Activated CD8-positive, alpha-beta memory T cell treated with anti-CD3 and anti-CD28 coated beads for 1 hour (primary cell): ENCODE measurements around the gene ANAPC2.

Source experiments
- DNase-seq, 2 donors: peaks; one replicate each; pipeline ENCODE4 v3.0.0-alpha.2; 2020; ENCODE audit warnings: low read depth in 1 of 2; ENCODE audit errors: extremely low read depth in 1 of 2

Gene ANAPC2, protein sequence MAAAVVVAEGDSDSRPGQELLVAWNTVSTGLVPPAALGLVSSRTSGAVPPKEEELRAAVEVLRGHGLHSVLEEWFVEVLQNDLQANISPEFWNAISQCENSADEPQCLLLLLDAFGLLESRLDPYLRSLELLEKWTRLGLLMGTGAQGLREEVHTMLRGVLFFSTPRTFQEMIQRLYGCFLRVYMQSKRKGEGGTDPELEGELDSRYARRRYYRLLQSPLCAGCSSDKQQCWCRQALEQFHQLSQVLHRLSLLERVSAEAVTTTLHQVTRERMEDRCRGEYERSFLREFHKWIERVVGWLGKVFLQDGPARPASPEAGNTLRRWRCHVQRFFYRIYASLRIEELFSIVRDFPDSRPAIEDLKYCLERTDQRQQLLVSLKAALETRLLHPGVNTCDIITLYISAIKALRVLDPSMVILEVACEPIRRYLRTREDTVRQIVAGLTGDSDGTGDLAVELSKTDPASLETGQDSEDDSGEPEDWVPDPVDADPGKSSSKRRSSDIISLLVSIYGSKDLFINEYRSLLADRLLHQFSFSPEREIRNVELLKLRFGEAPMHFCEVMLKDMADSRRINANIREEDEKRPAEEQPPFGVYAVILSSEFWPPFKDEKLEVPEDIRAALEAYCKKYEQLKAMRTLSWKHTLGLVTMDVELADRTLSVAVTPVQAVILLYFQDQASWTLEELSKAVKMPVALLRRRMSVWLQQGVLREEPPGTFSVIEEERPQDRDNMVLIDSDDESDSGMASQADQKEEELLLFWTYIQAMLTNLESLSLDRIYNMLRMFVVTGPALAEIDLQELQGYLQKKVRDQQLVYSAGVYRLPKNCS

GRCh38 chr9:137188490-137189296 is at the start of gene ANAPC2, which contains the start of gene SSNA1:
Gene ANAPC2, minus strand, starts transcription at chr9:137188560. Its CDS starts 28 bp downstream, at chr9:137188532.
Gene SSNA1, plus strand, starts transcription at chr9:137188676. Its CDS starts 51 bp downstream, at chr9:137188727.
- DNase-seq = peak; percentile 68 to 95

DNA sequence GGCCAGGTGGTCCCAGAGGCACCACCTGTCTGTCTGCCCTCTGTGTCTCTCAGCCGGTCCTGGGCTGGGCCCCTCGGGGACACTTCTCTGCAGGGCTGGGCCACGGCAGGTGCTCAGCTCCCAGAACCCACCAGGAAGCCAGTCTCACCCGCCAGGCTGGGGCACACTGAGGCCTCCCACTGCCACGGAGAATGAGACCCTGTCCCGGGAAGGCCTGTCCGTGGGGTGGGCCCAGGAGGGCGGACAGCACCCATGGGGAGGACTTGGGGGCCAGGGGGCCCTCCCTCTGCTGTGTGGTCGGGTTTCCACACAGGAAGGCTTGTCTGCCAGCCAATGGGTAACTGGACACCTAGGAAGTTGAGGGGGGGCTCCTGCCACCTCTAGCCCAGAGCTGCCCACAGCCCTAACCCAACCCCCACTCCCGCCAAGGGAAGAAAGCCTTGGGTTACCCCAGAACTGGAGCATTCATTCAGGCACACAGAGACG is 48.6 kb upstream of the ANAPC2 start:
- DNase-seq = no peak

DNA sequence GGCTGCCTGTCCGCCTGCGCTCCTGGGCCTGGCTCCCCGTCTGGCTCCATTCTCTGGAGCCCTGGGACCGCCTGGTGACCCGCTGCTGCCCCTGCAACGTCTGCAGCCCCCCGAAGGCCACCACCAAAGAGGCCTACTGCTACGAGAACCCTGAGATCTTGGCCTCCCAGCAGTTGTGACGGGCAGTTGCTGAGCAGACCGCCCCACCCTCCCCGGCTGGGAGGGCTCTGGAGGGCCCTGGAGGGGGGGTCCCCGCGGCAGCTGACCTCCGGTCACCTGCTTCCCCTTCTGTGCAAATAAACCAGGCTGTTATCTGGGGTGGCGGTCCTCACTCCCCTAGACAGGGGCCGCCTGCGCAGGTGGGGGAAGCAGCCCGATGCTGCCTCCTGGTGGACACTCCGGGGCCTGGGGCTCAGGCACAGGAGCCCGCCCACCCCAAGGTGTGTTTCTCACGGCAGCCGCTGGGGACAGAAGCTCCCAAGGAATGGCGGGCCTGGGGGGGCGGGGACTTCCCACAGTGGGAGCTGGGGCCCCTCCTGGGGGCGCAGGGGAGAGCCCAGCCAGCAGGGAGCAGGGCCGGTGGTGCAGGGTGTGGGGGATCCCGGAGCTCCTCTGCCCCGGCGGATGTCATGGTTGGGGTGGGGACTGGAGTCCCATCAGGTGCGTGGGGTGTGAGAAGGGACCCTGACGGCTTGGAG is 48.0 kb upstream of the ANAPC2 start:
- peak; percentile 72 to 85 for DNase-seq

DNA sequence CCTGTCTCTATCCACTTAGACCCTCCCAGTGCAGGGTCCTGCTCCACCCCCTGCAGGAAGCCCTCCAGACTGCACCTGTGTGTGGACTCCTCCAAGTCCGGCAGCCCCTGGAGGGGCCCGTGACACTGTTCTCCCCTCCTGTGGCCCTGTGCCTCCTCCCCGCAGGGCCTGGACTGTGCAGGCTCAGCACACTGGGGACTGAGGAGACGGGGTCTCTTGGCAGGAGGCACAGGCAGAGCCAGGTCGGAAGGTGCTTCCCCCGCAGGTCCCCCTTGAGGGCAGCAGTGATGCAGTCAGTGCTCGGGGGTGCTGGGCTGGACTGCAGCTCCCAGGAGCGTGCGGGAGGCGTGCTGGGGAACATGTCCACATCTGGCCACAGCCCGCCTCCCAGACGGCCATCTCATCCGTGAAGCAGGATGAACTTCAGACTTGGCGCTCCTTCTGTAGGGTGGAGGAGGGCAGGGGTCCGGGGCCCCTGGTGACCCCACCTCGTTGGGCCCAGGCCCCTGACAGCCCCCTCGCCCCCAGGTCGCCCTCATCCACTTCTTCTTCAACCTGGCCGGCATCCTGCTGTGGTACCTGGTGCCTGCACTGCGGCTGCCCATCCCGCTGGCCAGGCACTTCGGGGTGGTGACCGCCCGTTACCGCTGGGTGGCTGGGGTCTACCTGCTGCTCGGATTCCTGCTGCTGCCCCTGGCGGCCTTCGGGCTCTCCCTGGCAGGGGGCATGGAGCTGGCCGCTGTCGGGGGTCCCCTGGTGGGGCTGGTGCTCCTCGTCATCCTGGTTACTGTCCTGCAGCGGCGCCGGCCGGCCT is 47.3 kb upstream of the ANAPC2 start:
- DNase-seq = no peak

DNA sequence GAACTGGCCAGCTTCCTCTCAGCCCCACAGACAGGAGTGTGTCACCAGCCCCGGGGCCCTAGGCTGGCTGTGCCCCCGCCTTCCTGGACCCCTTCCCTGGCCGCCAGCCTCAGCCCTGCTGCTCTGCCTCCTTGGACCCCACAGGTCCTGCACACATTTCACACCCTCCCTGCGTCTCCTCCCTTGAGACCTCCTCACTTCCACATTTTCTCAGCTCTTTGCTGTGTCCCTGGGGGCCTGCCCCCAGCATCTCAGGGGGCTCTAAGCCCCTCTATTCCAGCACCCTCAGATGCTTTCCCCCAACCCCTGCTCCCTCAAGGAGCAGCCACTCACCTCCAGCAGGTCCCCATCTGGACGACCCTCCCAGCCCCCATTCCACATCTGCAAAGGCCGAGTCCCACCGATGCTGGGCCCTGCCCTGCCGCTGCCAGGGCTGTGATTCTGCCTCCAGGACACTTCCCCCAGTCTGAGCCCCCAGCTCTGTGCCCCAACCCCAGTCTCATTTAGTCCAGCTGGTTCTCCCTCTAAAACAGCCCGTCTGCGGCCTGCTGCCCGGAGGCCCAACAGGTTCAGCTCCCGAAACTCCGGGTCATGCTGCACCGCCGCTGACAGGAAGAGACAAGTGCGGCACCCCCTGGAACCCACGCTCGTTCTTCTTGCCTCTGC is 46.5 kb upstream of the ANAPC2 start:
- no peak for DNase-seq

- DNase-seq = no peak
These were observed 45.8 kb upstream of the ANAPC2 start for GRCh38 chr9:137234055-137234697.

GRCh38 chr9:137233143-137233980 is 45.0 kb upstream of the ANAPC2 start:
- DNase-seq = no peak

DNA sequence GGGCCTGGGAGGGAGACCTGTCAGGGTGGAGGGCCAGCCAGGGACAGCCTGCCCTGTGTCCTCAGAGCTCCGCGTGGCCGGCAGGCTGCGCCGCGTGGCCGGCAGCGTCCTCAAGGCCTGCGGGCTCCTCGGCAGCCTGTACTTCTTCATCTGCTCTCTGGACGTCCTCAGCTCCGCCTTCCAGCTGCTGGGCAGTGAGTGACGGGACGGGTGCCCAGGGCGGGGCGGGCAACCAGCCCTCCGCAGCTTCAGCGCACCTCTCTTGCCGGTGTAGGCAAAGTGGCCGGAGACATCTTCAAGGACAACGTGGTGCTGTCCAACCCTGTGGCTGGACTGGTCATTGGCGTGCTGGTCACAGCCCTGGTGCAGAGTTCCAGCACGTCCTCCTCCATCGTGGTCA is 44.1 kb upstream of the ANAPC2 start:
- no peak for DNase-seq

DNA sequence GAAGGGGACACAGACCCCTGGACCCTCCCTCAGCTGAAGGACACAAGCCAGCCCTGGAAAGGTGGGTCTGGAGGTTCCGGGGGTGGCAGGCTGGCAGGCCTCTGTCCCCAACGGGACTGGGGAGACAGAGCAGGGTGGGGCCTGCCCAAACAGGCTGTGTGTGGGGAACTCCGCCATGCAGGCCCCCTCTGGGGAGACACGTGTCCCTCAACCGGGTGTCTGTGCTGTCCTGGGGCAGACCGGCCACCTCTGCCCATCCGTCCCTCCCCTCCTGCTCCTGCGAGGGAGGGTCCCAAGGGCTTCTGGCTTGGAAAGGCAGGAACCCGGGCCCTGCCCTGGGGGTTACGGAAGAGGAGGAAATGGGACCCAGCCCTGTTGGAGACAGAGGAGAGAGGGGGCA is 43.7 kb upstream of the ANAPC2 start:
- DNase-seq = no peak

DNA sequence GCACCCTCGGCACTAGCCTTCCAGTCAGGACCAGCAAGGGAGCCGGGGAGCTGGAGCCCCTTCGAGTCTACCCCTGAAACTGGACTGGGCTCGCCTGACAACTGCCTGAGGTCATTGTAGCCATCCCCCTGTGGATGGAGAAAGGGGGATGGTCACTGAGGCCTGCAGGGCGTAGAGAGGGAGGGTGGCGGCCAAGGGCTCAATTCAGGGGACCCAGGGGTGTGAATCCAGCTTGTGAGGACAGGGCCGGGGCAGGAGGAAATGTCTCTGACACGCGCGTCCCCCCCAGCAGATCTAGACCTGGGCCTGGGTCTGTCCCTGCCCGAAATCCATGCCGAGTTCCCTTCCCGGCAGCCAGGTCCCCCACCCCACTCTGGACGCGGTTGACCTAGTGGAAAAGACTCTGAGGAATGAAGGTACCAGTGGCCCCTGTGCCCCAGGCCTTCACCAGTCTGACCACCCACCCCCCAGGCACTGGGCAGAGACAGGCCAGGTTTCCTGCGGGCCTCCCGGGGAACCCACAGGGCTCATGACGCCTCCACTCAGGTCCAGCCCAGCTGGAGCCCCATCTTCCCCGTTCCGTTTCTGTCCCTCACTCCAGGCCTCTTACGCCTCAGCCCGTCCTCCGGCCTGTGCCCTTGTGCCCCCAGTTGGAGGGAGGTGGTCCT is 43.1 kb upstream of the ANAPC2 start:
- no peak for DNase-seq

GRCh38 chr9:137230705-137231371 is 42.5 kb upstream of the ANAPC2 start, which contains the start of gene SLC34A3:
Gene SLC34A3, plus strand, starts transcription at chr9:137230901. Its CDS starts 802 bp downstream, at chr9:137231703.
- no peak for DNase-seq

DNA sequence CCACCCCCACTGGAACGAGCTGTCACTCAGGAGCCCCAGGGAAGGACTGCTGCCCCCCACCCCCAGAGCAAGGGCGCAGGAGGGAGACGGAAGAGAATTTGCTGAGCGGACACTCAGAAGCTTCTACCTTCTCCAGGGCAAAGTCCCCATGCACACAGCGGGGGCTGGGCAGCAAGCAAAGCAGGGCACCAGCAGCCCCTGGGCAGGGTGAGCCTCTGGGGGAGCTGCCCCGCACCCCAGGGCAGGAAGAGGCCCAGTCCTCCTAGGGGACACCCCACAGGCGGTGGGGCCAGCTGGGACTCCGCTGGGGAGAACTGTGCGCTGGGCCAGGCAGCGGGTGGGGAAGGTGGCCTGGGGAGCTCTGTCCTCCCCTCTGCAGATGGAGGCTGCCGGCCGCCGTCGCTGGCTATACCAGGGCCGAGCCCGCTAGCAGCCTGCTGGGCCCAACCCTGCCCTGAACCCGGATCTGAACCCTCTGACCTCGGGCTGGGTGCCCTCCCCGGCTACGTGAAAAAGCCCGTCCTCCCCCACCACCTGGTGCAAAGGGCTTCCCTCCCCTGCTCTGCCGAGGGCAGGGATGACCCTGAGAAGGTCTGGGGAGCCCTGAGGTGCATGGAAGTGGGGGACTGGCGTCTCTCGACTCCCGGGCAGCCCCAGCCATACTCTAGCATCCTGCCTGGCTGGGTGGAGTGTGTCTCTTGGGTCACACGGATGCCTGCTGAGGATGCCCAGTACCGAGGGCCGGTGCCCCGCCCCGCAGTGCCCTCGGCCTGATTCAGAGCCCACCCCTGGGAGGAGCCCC is 41.7 kb upstream of the ANAPC2 start:
- DNase-seq = no peak

GRCh38 chr9:137228968-137229896 is 40.9 kb upstream of the ANAPC2 start:
- no peak for DNase-seq

DNA sequence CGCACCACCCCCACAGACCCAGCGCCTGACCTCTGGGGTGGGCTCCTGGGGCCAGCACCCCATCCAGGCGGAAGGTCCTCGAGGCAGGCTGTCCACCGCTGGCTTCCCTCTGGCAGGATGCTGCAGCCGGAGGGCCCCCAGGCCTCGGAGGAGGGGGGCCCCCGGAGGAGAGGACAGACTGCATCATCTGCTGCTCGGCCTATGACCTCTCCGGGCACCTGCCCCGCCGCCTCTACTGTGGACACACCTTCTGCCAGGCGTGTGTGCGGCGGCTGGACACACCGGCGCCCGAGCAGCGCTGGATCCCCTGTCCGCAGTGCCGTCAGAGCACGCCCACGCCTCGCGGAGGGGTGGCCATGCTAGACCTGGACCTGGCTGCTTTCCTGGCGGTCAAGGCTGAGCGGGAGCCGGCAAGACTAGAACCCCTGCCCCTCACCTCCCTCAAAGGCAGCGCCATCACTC is 40.2 kb upstream of the ANAPC2 start:
- no peak for DNase-seq
